Left lobe of liver (tissue), 2 donors: ENCODE measurements around the gene ADCY1. TPM values are rescaled to one million over a fixed set of nuclear protein-coding genes. Genes with fewer than 3 reads are reported as not detected.

Experiments used
- ATAC-seq: fragments of 200-7000 bp; cut with Tn5 transposase; one replicate; pipeline ENCODE4 v1.9.1; 2020; ENCODE audit warnings: mild to moderate bottlenecking, moderate library complexity
- DNase-seq: peaks from one replicate; pipeline ENCODE4 v3.0.0-alpha.2; 2020; ENCODE audit warnings: low spot score
- total RNA-seq: library from RNA; stranded (reverse); gene quantifications from one replicate; pipeline ENCODE4 v1.2.1, GENCODE V29; 2021
- donor health status: DM: no; HTN: no; CAD: no; lungs with moderate emphysema.
- donor health status: DM: no; HTN: yes; CAD: no.

The ADCY1 gene
- total RNA-seq, 1 donor from 2014 or later = 12.8 TPM

GRCh38 chr7:45708046-45708950 is 134.1 kb downstream of the ADCY1 start:
- DNase-seq = no peak

GRCh38 chr7:45709168-45710042 is 135.2 kb downstream of the ADCY1 start:
- DNase-seq (no peak), ATAC-seq (peak; percentile 42)

More at GRCh38 chr7:45708046-45708950, 134.1 kb downstream of the ADCY1 start:
- no peak for ATAC-seq

GRCh38 chr7:45710271-45711160 is 136.3 kb downstream of the ADCY1 start:
- DNase-seq (no peak), ATAC-seq (peak; percentile 6)

GRCh38 chr7:45711161-45711490 is 137.0 kb downstream of the ADCY1 start:
- DNase-seq (no peak), ATAC-seq (peak; percentile 7)

- no peak for ATAC-seq
Observed at GRCh38 chr7:45712057-45712689, 138.0 kb downstream of the ADCY1 start.

GRCh38 chr7:45712872-45713668 is 138.9 kb downstream of the ADCY1 start:
- no peak for ATAC-seq
- no peak for DNase-seq

More at GRCh38 chr7:45712057-45712689, 138.0 kb downstream of the ADCY1 start:
- no peak for DNase-seq

GRCh38 chr7:45713669-45714520 is 139.7 kb downstream of the ADCY1 start:
- no peak for DNase-seq

GRCh38 chr7:45714521-45714820 is 140.3 kb downstream of the ADCY1 start:
- no peak for ATAC-seq
- DNase-seq = no peak

More at GRCh38 chr7:45713669-45714520, 139.7 kb downstream of the ADCY1 start:
- ATAC-seq = no peak

GRCh38 chr7:45715471-45716352 is 141.5 kb downstream of the ADCY1 start:
- ATAC-seq (no peak), DNase-seq (peak; percentile 43)

- DNase-seq (peak; percentile 47), ATAC-seq (peak; percentile 18)
Observed at GRCh38 chr7:45716380-45717203, 142.4 kb downstream of the ADCY1 start.

- DNase-seq (no peak), ATAC-seq (no peak)
Observed at GRCh38 chr7:45717537-45718235, 143.5 kb downstream of the ADCY1 start.

- no peak for DNase-seq
- ATAC-seq = peak; percentile 8
Observed at GRCh38 chr7:45718464-45719330, 144.5 kb downstream of the ADCY1 start.

GRCh38 chr7:45720989-45721388 is 146.8 kb downstream of the ADCY1 start:
- ATAC-seq = peak; percentile 42
- no peak for DNase-seq

GRCh38 chr7:45721686-45722598 is 147.8 kb downstream of the ADCY1 start:
- DNase-seq = no peak
- ATAC-seq = peak; percentile 25
